ENCODE data around the gene MYT1.
"Not testable (repeated sequence)": the region's sequence is repeated elsewhere in the genome, so short reads cannot be mapped to it uniquely, and the experiment has no call there.

The MYT1 gene

DNA sequence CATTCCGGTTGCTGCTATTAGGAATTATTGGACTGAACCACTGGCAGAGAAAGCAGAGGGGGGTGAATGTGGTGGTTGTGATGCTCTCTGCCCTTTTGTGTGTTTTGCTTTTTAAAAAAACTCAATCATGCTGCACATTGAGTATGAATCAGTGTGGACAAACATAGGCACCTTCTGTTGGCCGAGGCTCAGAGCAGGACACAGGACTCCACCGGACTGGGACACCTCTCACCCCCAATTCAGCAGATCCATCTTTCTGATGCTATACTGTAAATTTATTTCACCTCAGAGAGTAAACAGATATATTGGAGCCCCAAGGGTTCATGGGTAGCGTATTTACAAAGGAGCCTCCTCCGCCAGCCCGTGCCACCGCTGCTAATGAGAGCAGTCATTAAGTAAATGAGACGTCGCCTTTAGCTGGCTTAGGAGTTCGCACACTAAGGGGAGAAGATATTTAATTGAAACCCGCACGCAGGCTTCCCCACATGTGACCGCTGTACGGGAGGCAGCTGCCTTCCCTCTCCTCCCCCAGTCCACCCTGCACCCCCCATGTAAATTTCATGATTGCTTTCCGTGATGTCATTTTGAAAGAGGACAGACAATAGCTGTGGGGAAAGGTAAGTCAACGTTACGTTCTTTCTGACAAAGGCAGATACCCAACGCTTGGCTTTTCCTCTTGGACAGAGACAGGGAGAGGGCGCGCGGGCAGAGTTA is at the start of gene MYT1:
MYT1 (plus strand) TSS at position 330 of the 714 bp plus-strand sequence. CDS start 34,410 bp downstream, outside the sequence.
- no peak for DNase-seq (ENCODE audit: low read depth in 2 of 2)

DNA sequence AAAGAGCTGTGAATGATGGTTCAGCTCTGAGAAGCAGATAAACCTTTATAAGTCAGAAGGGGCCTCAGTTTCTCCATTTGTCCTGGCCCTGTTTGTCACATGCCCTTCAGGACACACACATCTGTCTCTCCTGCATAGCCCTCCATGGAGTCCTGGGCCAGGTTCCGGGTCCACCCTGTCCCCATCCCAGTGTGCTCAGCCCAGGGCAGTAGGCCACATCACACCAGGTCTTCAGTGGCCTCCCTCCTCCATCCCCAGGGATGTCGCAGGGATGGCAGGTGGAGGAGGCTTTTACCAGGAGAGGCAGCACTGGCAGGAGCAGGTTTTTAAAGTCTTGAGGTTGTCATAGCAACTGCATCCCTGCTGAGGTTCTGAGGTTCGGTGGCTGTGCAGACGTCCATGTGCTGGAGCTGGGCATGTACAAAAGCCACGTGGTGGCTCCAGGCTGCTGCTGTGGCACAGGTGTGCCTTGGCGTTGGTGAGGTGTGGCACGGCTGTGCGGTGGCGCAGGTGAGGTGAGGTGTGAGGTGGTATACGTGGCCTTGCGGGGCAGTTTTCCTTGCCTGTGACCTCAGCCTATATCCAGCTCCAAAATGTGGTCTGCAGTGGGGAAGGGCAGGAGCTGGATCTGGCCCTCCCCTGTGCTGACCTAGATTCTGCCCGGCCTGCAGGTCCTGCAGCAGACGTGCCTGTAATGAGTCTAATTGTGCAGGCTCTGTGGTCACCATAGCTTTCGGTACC is 48.9 kb upstream of the MYT1 start:
- no peak for DNase-seq (ENCODE audit: low read depth in 2 of 2)

DNA sequence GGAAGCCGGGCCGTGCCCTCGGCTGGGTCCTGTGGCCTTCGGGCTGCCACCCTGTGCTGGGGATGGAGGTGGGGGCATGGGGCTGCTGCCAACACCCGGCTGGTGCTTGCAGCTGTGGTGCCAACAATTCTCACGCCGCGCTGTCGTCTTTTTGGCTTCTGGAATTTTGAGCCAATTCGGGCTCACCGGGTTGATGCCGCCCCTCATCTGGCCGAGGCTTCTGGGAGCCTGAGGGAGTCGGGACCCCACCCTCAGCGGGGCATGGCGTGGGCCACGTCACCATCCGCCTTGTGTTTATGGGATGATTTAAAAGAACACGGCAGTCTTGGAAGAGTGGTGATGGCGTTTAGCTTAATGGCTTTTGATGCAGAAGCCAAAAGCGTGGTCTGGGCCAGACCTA is 48.2 kb upstream of the MYT1 start:
- no peak for DNase-seq (ENCODE audit: low read depth in 2 of 2)

DNA sequence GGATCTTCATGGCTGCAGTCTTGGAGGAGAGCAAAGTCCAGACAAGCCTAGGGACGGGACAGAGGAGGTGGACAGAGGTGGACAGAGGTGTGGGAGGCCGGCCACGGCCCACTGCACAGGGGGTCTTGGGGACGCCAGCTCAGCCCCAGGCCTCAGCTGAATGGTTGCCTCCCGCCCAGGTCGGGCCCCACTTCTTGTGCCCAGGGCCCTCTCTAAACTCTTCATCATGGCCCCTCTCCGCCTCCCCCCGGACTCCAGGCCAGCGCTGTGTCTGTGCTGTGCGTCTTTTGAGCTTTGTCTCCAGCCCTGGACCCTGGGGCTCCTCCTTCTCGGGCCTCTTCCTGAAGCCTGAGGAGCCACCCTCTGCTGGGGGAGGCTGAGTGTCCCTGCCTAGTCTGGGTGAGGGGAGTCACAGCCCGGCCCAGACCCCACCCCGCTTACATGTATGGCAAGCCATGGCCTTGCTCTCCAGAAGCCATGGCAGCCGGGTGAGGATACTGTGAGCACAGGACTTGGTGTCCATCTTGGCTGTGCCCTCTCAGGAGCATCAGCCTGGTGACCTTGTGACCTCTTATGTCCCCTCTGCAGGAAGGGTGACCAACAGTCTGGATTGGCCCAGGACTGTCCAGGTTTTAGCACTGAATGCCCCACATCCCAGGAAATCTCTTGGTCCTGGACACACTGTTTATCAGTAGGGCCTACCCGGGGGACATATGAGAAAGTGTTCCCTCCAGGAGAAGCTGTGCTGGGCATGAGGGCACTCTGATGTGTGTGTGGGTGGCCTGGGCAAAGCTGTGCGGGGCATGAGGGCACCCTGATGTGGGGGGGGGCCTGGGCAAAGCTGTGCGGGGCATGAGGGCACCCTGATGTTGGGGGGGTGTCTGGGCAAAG is 47.5 kb upstream of the MYT1 start:
- no peak for DNase-seq (ENCODE audit: low read depth in 2 of 2)

DNA sequence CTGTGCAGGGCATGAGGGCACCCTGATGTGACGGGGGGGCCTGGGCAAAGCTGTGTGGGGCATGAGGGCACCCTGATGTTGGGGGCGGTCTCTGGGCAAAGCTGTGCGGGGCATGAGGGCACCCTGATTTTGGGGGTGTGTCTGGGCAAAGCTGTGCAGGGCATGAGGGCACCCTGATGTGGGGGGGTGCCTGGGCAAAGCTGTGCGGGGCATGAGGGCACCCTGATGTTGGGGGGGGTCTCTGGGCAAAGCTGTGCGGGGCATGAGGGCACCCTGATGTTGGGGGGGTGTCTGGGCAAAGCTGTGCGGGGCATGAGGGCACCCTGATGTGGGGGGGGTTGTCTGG is 46.8 kb upstream of the MYT1 start:
- not testable (repeated sequence) for DNase-seq (ENCODE audit: low read depth in 2 of 2)

DNA sequence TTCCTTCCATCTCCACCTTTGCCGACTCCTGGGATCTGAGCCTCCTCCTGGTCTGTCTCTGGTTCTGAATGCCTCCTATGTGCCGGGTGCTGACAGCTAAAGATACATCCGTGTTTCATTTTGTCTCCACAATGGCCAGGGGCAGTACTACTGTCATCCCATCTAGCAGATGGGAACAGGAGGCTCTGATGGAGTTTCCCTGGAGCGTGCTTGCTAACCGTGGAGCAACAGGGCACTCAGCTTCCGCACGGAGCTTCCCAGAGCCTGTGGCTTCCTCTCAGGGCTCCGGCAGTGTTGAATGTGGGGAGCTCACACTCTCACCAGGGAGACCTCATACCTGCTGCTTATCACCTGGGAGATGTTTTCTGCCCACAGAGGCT is 45.0 kb upstream of the MYT1 start:
- no peak for DNase-seq (ENCODE audit: low read depth in 2 of 2)

DNA sequence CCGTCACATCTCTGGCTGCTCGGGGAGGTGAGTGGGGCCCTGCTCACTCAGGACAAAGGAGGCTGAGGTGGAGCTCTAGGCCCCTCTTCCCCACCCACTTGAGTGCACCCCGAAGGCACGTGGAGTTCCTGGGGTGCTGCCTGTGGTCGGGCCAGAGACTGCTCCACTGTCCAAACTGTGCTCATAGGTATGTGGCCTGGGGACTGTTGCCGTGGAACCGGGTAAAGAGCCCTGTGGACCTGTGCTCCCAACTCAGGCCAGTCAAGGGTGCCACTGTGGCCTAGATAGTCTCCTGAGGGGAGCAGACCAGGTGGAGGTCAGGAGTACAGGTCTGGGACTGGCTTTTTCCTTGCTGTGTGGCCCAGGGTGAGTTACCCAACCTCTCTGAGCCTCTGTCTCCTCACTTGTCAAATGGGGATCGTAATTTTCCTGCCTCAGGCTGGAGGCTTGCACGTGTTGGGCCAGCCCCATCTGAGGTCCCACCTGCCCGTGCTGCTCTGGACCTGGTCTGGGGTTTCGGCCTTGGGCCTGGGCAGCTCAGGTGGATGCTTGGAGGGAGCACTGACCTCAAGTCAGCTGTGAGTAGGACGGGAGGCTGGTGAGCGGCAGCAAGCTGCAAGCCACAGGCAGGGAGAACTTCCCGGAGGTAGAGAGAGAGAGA is 44.4 kb upstream of the MYT1 start:
- DNase-seq (ENCODE audit: low read depth in 2 of 2): no peak

DNA sequence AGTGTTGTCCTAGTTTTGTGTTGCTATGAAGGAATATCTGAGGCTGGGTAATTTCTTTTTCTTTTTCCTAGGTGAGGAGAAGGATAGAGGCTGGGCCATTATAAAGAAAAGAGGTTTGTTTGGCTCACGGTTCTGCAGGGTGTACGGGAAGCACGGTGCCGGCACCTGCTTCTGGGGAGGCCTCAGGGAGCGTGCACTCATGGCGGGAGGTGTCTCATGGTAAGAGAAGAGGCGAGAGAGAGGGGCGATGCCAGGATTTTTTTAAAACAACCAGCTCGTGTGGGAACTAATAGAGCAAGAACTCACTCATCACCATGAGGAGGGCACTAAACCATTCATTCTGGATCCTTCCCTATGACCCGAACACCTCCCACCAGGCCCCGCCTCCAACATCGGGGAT is 42.7 kb upstream of the MYT1 start:
- DNase-seq (ENCODE audit: low read depth in 2 of 2): no peak

DNA sequence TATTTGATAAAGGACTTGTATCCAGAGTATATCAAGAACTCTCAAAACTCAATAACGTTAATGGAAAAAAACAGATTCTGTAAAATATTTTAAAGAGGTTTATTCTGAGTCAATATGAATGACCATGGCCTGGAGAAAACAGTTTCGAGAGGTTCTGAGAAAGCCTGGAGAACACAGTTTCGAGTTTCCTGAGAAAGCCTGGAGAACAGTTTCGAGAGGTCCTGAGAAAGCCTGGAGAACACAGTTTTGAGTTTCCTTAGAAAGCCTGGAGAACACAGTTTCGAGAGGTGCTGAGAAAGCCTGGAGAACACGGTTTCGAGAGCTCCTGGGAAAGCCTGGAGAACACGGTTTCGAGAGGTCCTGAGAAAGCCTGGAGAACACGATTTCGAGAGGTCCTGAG is 41.3 kb upstream of the MYT1 start:
- DNase-seq (ENCODE audit: low read depth in 2 of 2): not testable (repeated sequence)

DNA sequence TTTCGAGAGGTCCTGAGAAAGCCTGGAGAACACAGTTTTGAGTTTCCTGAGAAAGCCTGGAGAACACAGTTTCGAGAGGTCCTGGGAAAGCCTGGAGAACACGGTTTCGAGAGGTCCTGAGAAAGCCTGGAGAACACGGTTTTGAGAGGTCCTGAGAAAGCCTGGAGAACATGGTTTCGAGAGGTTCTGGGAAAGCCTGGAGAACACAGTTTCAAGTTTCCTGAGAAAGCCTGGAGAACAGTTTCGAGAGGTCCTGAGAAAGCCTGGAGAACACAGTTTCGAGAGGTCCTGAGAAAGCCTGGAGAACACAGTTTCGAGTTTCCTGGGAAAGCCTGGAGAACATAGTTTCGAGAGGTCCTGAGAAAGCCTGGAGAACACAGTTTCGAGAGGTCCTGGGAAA is 40.7 kb upstream of the MYT1 start:
- DNase-seq (ENCODE audit: low read depth in 2 of 2): not testable (repeated sequence)

DNA sequence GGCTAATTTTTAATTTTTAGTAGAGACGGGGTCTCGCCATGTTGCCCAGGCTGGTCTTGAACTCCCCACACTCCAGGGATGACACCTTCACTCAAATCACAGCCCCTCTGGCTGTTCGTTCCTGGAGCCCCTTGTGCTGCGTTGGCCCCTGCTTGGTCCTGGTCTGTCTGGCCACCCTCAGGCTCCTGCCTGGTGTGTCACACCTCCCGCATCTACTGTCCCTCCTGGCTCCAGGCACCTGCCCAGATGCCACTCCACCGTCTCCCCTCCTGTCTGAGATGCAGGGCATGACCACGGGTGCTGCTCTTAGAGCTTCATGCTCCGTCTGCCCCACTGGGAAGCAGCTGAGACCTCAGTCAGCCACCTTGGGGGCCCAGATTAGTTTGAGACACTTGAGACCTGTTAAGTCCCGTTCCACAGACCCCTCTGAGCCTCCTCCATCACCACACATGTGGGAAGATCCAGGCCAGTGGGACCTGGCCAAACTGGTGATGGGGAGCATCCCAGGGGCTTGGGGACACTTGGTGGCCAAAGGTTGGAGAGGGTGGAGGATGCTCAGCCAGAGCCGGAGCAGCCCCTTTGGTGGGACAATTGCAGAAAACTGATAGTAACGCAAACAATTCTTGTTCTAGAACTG is 35.0 kb upstream of the MYT1 start:
- DNase-seq (ENCODE audit: low read depth in 2 of 2): no peak

DNA sequence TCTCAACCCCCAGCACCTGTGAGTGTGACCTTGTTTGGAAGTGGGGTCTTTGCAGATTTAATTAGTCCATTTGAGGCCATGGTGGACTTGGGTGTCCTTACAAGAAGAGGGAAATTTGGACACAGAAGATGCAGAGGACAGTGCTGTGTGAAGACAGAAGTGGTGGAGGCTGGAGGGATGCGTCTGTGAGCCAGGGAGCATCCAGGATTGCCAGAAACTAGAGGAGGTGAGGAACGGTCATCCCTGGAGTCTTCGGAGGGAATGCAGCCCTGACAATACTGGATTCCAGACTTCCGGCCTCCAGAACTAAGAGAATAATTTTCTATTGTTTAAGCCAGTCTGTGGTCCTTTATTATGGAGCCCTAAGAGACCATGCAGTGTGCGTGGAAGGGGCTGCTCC is 34.0 kb upstream of the MYT1 start:
- no peak for DNase-seq (ENCODE audit: low read depth in 2 of 2)

DNA sequence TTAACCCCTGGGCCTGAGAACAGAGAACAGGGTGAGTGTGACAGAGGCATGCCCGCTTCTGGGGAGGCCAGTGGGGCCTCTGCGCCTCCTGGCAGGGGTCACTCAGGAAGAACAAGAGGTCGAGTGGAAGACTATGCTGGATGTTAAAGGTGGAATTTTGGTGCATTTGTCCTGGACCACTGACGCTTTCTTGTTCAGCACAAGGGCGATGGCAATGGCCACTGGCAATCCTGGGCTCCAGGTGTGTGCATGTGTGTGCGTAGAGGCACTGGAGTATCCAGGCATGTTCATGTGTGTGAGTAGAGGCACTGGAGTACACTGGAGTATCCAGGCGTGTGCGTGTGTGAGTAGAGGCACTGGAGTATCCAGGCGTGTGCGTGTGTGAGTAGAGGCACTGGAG is 33.4 kb upstream of the MYT1 start:
- DNase-seq (ENCODE audit: low read depth in 2 of 2): no peak

DNA sequence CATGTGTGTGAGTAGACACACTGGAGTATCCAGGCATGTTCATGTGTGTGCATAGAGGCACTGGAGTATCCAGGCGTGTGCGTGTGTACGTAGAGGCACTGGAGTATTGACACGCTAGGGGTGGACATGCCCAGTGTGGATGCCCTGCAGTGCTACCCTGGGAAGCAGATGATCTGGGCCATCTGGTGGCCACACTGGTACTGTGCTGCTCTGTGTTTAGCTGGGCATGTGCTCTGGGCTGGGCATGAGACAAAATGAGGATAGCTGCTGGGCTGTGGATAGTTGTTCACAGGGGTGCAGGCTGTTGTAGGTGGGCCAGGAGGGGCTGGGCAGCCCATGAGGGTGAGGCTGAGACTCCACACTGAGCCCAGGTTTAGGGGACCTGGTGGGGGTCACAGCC is 32.8 kb upstream of the MYT1 start:
- DNase-seq (ENCODE audit: low read depth in 2 of 2): no peak

DNA sequence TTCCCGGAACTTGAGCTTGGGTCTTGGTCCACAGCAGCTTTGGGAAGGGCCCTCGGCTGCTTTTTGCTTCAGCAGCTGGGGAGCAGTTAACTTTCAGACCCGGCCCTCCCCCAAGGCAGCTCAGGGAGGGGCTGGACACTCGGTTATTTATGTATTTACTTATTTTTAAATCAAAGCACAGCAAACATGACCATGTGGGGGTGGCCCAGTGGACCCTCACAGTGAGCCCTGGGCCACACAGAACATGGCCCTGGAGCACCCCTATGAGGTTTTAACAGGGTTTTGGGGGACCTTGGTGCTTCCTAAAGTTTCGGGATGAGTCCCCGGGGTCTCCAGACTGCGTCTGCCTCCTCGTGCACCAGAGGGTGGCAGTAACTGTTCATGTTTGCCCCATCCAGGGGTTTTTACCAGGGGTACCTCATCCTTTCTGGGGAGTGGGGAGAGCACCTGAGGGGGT is 30.3 kb upstream of the MYT1 start:
- DNase-seq (ENCODE audit: low read depth in 2 of 2): no peak

DNA sequence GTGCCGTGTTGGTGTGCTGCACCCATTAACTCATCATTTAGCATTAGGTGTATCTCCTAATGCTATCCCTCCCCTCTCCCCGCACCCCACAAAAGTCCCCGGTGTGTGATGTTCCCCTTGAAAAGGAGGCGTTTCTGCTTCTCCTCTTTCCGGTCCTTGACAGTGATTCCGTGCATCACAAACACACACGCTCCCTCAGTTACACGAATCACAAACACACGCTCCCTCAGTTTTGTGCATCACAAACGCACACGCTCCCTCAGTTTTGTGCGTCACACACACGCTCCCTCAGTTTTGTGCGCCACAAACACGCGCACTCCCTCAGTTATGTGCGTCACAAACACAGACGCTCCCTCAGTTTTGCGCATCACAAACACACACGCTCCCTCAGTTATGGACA is 29.5 kb upstream of the MYT1 start:
- DNase-seq (ENCODE audit: low read depth in 2 of 2): not testable (repeated sequence)

DNA sequence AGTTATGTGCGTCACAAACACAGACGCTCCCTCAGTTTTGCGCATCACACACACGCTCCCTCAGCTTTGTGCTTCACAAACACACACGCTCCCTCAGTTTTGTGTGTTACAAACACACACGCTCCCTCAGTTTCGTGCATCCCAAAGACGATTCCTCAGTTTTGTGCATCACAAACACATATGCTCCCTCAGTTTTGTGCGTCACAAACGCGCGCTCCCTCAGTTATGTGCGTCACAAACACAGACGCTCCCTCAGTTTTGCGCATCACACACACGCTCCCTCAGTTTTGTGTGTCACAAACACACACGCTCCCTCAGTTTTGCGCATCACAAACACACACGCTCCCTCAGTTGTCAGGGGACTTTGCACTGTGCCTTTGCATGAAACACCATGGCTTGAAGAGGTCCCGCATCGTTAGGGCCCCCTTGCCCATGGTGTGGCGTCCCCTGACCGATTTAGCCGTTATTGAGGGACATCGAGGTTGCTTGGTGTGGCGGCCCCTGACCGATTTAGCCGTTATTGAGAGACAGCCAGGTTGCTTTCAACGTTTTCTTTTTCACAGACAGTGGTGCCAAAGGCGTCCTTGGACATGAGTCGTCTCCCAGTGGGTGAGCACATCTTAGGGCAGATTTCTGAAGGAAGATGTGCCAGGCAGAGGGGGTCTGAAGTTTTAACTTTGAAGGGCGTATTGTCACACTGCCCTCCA is 28.1 kb upstream of the MYT1 start:
- no peak for DNase-seq (ENCODE audit: low read depth in 2 of 2)

DNA sequence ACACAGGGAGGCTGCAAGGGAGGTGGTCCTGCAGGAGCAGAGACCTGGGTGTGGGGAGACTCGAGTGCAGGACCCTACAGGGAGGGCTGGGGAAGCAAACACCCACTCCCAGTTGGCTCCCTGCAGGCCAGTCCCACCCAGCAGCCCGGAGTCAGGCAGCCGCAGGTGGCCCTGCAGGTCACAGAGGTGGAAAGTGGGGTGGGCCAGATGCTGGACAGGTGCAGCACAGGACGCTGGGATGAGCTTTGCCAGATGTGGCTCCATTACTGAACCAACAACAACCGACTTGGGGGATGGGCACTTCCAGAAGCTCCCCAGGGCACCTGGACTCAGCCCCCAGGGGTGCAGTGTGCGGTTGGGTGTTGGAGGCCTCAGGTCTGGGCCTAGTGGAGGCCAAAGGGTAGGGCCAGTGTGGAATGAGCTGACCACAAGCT is 26.6 kb upstream of the MYT1 start:
- no peak for DNase-seq (ENCODE audit: low read depth in 2 of 2)

DNA sequence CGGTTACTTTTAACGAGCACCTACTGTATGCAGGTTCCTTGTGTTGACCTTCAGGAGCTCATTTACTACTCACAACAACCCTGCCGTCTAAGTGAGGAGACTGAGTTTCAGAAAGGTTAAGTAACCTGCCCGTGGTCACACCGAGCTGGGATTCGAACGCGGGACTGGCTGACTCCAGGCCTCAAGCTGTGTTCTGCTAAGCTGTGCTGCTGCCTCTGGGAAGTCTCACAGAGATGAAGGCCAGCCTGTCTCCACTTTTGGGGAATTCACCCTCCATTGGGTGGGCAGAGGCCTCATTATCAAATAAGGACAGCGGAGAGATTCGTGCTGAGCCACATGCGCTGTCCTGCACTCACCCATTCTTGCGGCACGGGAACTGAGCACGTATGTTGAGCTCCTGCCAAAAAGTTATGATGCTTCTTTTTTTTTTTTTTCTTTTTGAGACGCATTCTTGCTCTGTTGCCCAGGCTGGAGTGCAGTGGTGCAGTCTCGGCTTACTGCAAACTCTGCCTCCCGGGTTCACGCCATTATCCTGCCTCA is 25.9 kb upstream of the MYT1 start:
- no peak for DNase-seq (ENCODE audit: low read depth in 2 of 2)

Measured in stimulated activated CD4-positive, alpha-beta T cell treated with anti-CD3 and anti-CD28 coated beads, Interleukin-1b, Interleukin-23, amount 100 ng/mL, for 1 hour (primary cell).